Adrenal gland (tissue), 12 donors: Measurements from ENCODE around the gene PMS2. TPM values are rescaled to one million over a fixed set of nuclear protein-coding genes. Genes with fewer than 3 reads are reported as not detected.

ENCODE experiments used
- DNase-seq, 7 donors: peaks; one replicate each; pipeline ENCODE4 v3.0.0-alpha.2; 2019 to 2020
- H3K27ac ChIP-seq, 5 donors: fragments of 200-600 bp; sonication (generic) in 4 of 5; 1 replicate in 3 of 5; 2 replicates in 2 of 5; pipeline versions ENCODE4 v1.5.1 to v1.8.0; 2016 to 2020; ENCODE audit warnings: mild to moderate bottlenecking in 1 of 5
- H3K27me3 ChIP-seq: fragments of 200-600 bp; 2 replicates; pipeline ENCODE4 v1.8.0; 2021
- H3K36me3 ChIP-seq, 2 donors: fragments of 200-600 bp; replicated peaks in 1 of 2; 1 replicate in 1 of 2; 2 replicates in 1 of 2; pipeline versions ENCODE4 v1.5.1 to v1.8.0; 2018 to 2022
- H3K4me1 ChIP-seq, 2 donors: fragments of 200-600 bp; replicated peaks in 1 of 2; 1 replicate in 1 of 2; 2 replicates in 1 of 2; pipeline versions ENCODE4 v1.5.1 to v1.8.0; 2018 to 2021
- H3K4me3 ChIP-seq, 4 donors: fragments of 200-600 bp; sonication (generic) in 3 of 4; one replicate each; pipeline ENCODE4 v1.5.1; 2016 to 2018
- H3K9me3 ChIP-seq, 3 donors: fragments of 200-600 bp; sonication (generic) in 1 of 3; replicated peaks in 1 of 3; 1 replicate in 2 of 3; 2 replicates in 1 of 3; pipeline versions ENCODE4 v1.5.1 to v1.8.0; 2016 to 2021
- POLR2A ChIP-seq, 2 donors: fragments of 450-650 bp; IDR thresholded peaks; one replicate each; pipeline ENCODE4 v1.6.1; 2017; ENCODE audit warnings: antibody characterized with exemption in 2 of 2, mild to moderate bottlenecking in 2 of 2, moderate library complexity in 1 of 2
- WGBS, 4 donors: extraction: QIAGEN DNeasy Blood & Tissue Kit in 2 of 4; methylation state at CpG; one replicate each; pipeline versions ENCODE4 v1.1.5 to v1.1.7; 2013 to 2017; 5-methylcytosine and 5-hydroxymethylcytosine counted together
- intact Hi-C, 2 donors: fragments of 100-400 bp; cut with DNase I; formaldehyde crosslinking; loops; one replicate each; pipeline versions ENCODE4 v1.14.1 to v1.15.0; 2022 to 2023
- polyA plus RNA-seq, 3 donors: library from polyadenylated mRNA; stranded (reverse); fragments of 200-250 nt in 2 of 3; fragments of 350-450 nt in 1 of 3; fragmentation: Illumina TruSeq in 1 of 3; extraction: RNeasy Lipid Tissue Mini Kit (QIAGEN cat#74804) in 1 of 3; gene quantifications; one replicate each; pipeline ENCODE4 v1.2.3, GENCODE V29; 2013 to 2014
- total RNA-seq, 9 donors: library from RNA; depleted of rRNA in 4 of 9; stranded (reverse); fragments of >200 nt in 4 of 9; fragments of 120-200 nt in 1 of 9; fragmentation: NEBNext Ultra II Directional in 1 of 9; extraction: Animal tissue kit (Norgen Biotek cat#: 25700) in 1 of 9; gene quantifications; one replicate each; pipeline versions ENCODE4 v1.1.0 to v1.2.4, GENCODE V29; 2013 to 2023
- TF ChIP-seq, protein P1 (sequence below), 6 experiments: fragments of 450-650 bp in 4 of 6; fragments of 200-600 bp in 2 of 6; sonication (generic) in 1 of 6; IDR thresholded peaks; 1 replicate in 5 of 6; 2 replicates in 1 of 6; pipeline versions ENCODE4 v1.5.1 to v1.8.0; 2016 to 2021; ENCODE audit warnings: antibody characterized with exemption in 6 of 6, mild to moderate bottlenecking in 2 of 6, moderate library complexity in 1 of 6
- donor health status: healthy with polysubstance abuse.
- donor health status: Bipolar disorder and iron deficiency.
- donor health status: DM: yes; HTN: yes; CAD: no.
- donor health status: DM: no; HTN: no; CAD: no.
- donor health status: DM: no; HTN: no; CAD: no.
- donor health status: DM: yes; HTN: yes; CAD: no.

PMS2 gene
- total and polyA plus RNA-seq, 12 donors = 4.7 to 18.0 (median 13.7) TPM

DNA sequence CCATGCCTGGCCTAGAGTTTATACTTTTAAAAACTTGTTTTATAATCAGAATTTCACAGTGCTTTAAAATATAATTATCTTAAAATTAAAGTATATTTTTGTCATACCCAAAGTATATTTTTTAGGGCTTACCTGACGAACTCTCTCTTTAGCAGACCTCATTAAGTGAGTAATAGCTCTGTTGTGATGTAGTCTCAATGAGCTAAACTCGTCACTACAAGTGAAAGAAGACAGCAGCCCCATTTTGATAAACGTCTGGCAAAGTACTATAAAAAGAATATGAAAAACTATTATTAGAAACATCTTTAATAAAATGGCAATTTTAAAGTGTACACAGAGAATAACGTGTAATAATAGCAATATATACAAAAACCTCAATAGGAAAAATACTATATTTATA is 40.9 kb upstream of the PMS2 start:
- Histone ChIP-seq H3K4me3 (no peak overlapping the region), H3K27ac (no peak overlapping the region), H3K4me1 (no peaks in the 10 kb centered on the region), H3K36me3 (peaks cover 0 to 69% of the 10 kb centered on the region in 2 donors), H3K27me3 (no peaks in the 10 kb centered on the region), H3K9me3 (no peaks in the 10 kb centered on the region)
- no peak for DNase-seq
- intact Hi-C loops = loop anchor here in 1 of 2 donors (10.0 kb wide), 1 partner anchor 55 kb away; no protein-coding TSS in a partner anchor
- TF ChIP-seq, protein P1, sequence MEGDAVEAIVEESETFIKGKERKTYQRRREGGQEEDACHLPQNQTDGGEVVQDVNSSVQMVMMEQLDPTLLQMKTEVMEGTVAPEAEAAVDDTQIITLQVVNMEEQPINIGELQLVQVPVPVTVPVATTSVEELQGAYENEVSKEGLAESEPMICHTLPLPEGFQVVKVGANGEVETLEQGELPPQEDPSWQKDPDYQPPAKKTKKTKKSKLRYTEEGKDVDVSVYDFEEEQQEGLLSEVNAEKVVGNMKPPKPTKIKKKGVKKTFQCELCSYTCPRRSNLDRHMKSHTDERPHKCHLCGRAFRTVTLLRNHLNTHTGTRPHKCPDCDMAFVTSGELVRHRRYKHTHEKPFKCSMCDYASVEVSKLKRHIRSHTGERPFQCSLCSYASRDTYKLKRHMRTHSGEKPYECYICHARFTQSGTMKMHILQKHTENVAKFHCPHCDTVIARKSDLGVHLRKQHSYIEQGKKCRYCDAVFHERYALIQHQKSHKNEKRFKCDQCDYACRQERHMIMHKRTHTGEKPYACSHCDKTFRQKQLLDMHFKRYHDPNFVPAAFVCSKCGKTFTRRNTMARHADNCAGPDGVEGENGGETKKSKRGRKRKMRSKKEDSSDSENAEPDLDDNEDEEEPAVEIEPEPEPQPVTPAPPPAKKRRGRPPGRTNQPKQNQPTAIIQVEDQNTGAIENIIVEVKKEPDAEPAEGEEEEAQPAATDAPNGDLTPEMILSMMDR (IDR thresholded peaks at IDR 0.05) = no peak
- no peak for TF ChIP-seq POLR2A (IDR thresholded peaks at IDR 0.05)
- WGBS, 4 donors = 60 to 73% (median 70%) methylated on average over 4 of the region's 4 CpGs

DNA sequence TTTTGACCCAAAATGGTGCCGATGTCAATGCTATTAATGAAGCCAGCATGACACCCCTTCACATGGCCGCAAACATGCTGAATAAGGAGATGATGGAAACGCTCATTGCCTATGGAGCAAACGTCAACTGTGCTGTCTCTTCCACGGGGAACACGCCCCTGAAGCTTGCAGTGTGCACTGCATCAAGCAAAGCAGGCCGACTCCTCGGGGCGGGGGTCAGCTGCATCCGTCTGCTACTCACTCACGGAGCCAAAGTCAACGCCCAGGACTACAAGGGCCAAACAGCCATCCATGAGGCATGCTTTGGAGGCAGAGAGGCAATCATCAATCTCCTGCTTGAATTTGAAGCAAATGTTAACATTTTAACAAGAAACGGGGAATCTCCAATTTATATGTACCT is 26.8 kb upstream of the PMS2 start:
- WGBS, 4 donors = 91 to 95% (median 94%) methylated on average over 10 to 13 of the region's 13 CpGs
- intact Hi-C loops = no loop called here

DNA sequence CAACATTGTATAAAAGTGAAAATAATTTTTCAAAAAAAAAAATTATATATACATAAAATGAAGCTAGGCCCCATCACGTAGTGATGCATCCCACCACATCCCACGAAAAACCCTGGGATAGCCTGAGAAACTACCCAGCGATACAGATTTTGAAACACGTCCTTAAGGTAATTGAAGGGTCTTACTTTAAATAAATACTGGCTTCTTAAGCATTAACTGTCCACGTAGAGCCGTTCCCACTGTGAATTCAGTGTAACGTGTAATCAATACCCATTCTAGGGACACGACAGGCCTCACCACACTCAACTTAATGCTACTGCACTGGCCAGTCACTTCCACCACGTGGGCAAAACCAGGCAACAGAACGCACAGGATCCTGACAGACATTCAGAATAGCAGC is 26.3 kb upstream of the PMS2 start:
- no peaks in the 10 kb centered on the region for H3K4me1 ChIP-seq

More for the DNA sequence above, 26.8 kb upstream of the PMS2 start:
- Histone ChIP-seq H3K4me1 (no peaks in the 10 kb centered on the region), H3K27ac (no peak overlapping the region), H3K9me3 (no peaks in the 10 kb centered on the region), H3K4me3 (no peak overlapping the region), H3K27me3 (no peaks in the 10 kb centered on the region), H3K36me3 (peaks cover 0 to 77% of the 10 kb centered on the region in 2 donors)
- DNase-seq = no peak
- TF ChIP-seq, protein P1 (IDR thresholded peaks at IDR 0.05) = no peak
- TF ChIP-seq POLR2A (IDR thresholded peaks at IDR 0.05) = no peak

DNA sequence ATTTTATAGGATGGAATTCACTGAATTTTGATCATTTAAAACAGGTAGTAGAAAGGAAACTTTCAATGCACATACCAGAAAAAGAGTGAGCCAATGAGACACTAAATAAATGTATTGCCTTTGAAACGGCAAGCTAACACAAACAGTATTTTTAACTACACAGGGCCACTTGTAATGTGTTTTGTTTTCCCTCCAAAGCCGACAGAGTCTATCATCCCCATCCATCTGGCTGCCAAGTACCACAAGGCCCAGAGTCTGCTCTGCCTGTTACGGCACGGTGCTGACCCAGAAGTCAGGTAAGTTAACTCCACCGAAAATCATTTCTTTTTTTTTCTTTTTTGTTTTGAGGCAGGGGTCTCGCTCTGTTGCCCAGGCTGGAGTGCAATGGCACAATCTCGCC is 23.8 kb upstream of the PMS2 start:
- Histone ChIP-seq H3K4me3 (no peak overlapping the region), H3K9me3 (no peaks in the 10 kb centered on the region), H3K27me3 (no peaks in the 10 kb centered on the region), H3K36me3 (peaks cover 0 to 67% of the 10 kb centered on the region in 2 donors), H3K4me1 (no peaks in the 10 kb centered on the region), H3K27ac (no peak overlapping the region)
- TF ChIP-seq, protein P1 (IDR thresholded peaks at IDR 0.05) = no peak
- TF ChIP-seq POLR2A (IDR thresholded peaks at IDR 0.05) = no peak
- no peak for DNase-seq
- intact Hi-C loops = no loop called here
- WGBS, 4 donors = 84 to 88% (median 86%) methylated on average over 7 of the region's 7 CpGs

More for the DNA sequence above, 26.3 kb upstream of the PMS2 start:
- no peaks in the 10 kb centered on the region for H3K27me3 ChIP-seq
- intact Hi-C loops = no loop called here
- WGBS, 4 donors = 94 to 96% (median 95%) methylated on average over 10 of the region's 10 CpGs
- H3K36me3 ChIP-seq = peaks cover 0 to 71% of the 10 kb centered on the region in 2 donors
- no peaks in the 10 kb centered on the region for H3K9me3 ChIP-seq
- H3K4me3 ChIP-seq = no peak overlapping the region
- no peak for TF ChIP-seq POLR2A (IDR thresholded peaks at IDR 0.05)
- TF ChIP-seq, protein P1 (IDR thresholded peaks at IDR 0.05) = no peak
- no peak overlapping the region for H3K27ac ChIP-seq
- no peak for DNase-seq
